HepG2 (cell line): ENCODE measurements around the gene IL6R. TPM values are rescaled to one million over a fixed set of nuclear protein-coding genes. Genes with fewer than 3 reads are reported as not detected.

ENCODE experiments used
- ELF1 ChIP-seq: sonication (generic); formaldehyde crosslinking; IDR thresholded peaks from 2 replicates; pipeline ENCODE4 v1.4.0; 2020; ENCODE audit warnings: missing genetic modification reagents
- HNF4G ChIP-seq, 2 experiments: sonication (generic) in 1 of 2; formaldehyde crosslinking in 1 of 2; IDR thresholded peaks; 2 replicates each; pipeline versions ENCODE4 v1.4.0 to v1.6.1; 2011 to 2020; ENCODE audit warnings: borderline replicate concordance in 2 of 2, low read depth in 2 of 2, mild to moderate bottlenecking in 2 of 2, low read length in 1 of 2, missing genetic modification reagents in 1 of 2, moderate library complexity in 1 of 2
- RORA ChIP-seq: sonication (generic); formaldehyde crosslinking; IDR thresholded peaks from 2 replicates; pipeline ENCODE4 v1.5.0; 2020; ENCODE audit warnings: mild to moderate bottlenecking, missing genetic modification reagents, moderate library complexity
- RXRA ChIP-seq: sonication (generic); formaldehyde crosslinking; IDR thresholded peaks from 2 replicates; pipeline ENCODE4 v1.5.1; 2020; ENCODE audit warnings: missing genetic modification reagents
- SAFB2 ChIP-seq: sonication (generic); formaldehyde crosslinking; IDR thresholded peaks from 2 replicates; pipeline ENCODE4 v1.5.1; 2020; ENCODE audit warnings: missing genetic modification reagents, low read depth, mild to moderate bottlenecking, borderline replicate concordance
- THAP11 ChIP-seq: IDR thresholded peaks from 2 replicates; pipeline ENCODE4 v1.6.1; 2016; ENCODE audit warnings: missing biosample characterization, missing genetic modification reagents
- ZC3H13 ChIP-seq: sonication (generic); formaldehyde crosslinking; IDR thresholded peaks from 2 replicates; pipeline ENCODE4 v1.8.1; 2023; ENCODE audit warnings: mild to moderate bottlenecking, missing genetic modification reagents, moderate library complexity
- ZFP36L1 ChIP-seq: sonication (generic); formaldehyde crosslinking; IDR thresholded peaks from 2 replicates; pipeline ENCODE4 v1.8.0; 2022; ENCODE audit warnings: mild to moderate bottlenecking, missing genetic modification reagents, moderate library complexity
- ZNF101 ChIP-seq: sonication (generic); formaldehyde crosslinking; IDR thresholded peaks from 2 replicates; pipeline ENCODE4 v1.4.0; 2020; ENCODE audit warnings: mild to moderate bottlenecking, low read depth, missing genetic modification reagents, borderline replicate concordance
- ZNF331 ChIP-seq: sonication (generic); formaldehyde crosslinking; IDR thresholded peaks from 2 replicates; pipeline ENCODE4 v1.4.0; 2020; ENCODE audit warnings: missing genetic modification reagents
- ZNF383 ChIP-seq: sonication (generic); formaldehyde crosslinking; IDR thresholded peaks from 2 replicates; pipeline ENCODE4 v1.4.0; 2020; ENCODE audit warnings: missing genetic modification reagents, mild to moderate bottlenecking, borderline replicate concordance
- ZNF550 ChIP-seq: sonication (generic); formaldehyde crosslinking; IDR thresholded peaks from 2 replicates; pipeline ENCODE4 v1.4.0; 2020; ENCODE audit warnings: mild to moderate bottlenecking, missing genetic modification reagents, borderline replicate concordance
- ZZZ3 ChIP-seq: sonication (generic); formaldehyde crosslinking; IDR thresholded peaks from 2 replicates; pipeline ENCODE4 v1.4.0; 2020; ENCODE audit warnings: missing genetic modification reagents, mild to moderate bottlenecking, borderline replicate concordance
- polyA plus RNA-seq, 8 experiments: library from polyadenylated mRNA; depleted of rRNA in 3 of 8; stranded (reverse) in 7 of 8; unstranded in 1 of 8; fragments of >200 nt; fragmentation: Illumina TruSeq in 4 of 8; extraction: Trizol in 4 of 8; gene quantifications; 2 replicates each; pipeline versions ENCODE4 v1.2.1 to v1.2.3, GENCODE V29; 2011 to 2016; ENCODE audit warnings: low read depth in 4 of 8, missing spikeins in 1 of 8, mixed read lengths in 1 of 8; ENCODE audit not compliant: insufficient read depth in 1 of 8
- total RNA-seq, 5 experiments: library from RNA; depleted of rRNA; stranded (reverse); fragments of >200 nt; fragmentation: Illumina TruSeq; extraction: Trizol; gene quantifications; 2 replicates each; pipeline ENCODE4 v1.2.3, GENCODE V29; 2016; ENCODE audit warnings: low read depth in 1 of 5
- TF ChIP-seq, protein P1 (sequence below): sonication (generic); formaldehyde crosslinking; IDR thresholded peaks from 2 replicates; pipeline ENCODE4 v1.4.0; 2020; ENCODE audit warnings: mild to moderate bottlenecking, low read depth, missing genetic modification reagents
- TF ChIP-seq, protein P2 (sequence below): sonication (generic); formaldehyde crosslinking; conservative IDR thresholded peaks from 2 replicates; pipeline ENCODE4 v1.4.0; 2020; ENCODE audit warnings: mild to moderate bottlenecking, missing genetic modification reagents, moderate library complexity
- TF ChIP-seq, protein P3 (sequence below): sonication (generic); formaldehyde crosslinking; IDR thresholded peaks from 2 replicates; pipeline ENCODE4 v1.5.1; 2020; ENCODE audit warnings: mild to moderate bottlenecking, missing genetic modification reagents, moderate library complexity
- TF ChIP-seq, protein P4 (sequence below): sonication (generic); formaldehyde crosslinking; IDR thresholded peaks from 2 replicates; pipeline ENCODE4 v1.4.0; 2020; ENCODE audit warnings: missing genetic modification reagents

IL6R gene
- total and polyA plus RNA-seq, 2 of the 13 experiments (the other 11 are each of a cell fraction or from before 2014, with no cell fraction given) = 5.0 to 24.5 TPM

DNA sequence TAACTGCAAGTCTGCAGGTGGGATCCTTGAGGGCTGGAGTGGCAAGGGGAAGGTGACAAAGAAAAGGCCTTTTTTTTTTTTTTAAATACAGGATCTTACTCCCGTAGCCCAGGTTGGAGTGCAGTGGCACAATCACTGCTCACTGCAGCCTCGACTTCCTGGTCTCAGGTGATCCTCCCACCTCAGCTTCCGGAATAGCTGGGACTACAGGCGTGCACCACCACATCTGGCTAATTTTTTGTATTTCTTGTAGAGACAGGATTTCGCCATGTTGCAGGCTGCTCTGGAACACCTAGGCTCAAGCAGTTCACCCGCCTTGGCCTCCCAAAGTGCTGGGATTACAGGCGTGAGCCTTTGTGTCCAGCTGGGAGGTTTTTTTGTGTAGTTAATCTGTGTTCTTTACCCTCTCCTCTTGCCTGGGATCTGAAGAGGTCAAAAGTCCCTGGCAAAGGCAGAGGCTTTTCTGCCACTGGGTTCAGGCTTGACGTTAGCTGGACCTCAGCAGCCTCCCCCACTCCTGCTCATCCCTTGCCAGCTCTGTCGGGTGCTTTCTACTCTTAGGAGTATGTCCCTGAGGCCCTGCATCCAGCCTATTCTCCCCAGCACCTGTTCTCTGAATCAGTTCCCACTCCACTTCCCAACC lies 5.2 kb downstream of the IL6R start (continued):
- TF ChIP-seq, protein P1, sequence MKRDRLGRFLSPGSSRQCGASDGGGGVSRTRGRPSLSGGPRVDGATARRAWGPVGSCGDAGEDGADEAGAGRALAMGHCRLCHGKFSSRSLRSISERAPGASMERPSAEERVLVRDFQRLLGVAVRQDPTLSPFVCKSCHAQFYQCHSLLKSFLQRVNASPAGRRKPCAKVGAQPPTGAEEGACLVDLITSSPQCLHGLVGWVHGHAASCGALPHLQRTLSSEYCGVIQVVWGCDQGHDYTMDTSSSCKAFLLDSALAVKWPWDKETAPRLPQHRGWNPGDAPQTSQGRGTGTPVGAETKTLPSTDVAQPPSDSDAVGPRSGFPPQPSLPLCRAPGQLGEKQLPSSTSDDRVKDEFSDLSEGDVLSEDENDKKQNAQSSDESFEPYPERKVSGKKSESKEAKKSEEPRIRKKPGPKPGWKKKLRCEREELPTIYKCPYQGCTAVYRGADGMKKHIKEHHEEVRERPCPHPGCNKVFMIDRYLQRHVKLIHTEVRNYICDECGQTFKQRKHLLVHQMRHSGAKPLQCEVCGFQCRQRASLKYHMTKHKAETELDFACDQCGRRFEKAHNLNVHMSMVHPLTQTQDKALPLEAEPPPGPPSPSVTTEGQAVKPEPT = no peak
- TF ChIP-seq, protein P2, sequence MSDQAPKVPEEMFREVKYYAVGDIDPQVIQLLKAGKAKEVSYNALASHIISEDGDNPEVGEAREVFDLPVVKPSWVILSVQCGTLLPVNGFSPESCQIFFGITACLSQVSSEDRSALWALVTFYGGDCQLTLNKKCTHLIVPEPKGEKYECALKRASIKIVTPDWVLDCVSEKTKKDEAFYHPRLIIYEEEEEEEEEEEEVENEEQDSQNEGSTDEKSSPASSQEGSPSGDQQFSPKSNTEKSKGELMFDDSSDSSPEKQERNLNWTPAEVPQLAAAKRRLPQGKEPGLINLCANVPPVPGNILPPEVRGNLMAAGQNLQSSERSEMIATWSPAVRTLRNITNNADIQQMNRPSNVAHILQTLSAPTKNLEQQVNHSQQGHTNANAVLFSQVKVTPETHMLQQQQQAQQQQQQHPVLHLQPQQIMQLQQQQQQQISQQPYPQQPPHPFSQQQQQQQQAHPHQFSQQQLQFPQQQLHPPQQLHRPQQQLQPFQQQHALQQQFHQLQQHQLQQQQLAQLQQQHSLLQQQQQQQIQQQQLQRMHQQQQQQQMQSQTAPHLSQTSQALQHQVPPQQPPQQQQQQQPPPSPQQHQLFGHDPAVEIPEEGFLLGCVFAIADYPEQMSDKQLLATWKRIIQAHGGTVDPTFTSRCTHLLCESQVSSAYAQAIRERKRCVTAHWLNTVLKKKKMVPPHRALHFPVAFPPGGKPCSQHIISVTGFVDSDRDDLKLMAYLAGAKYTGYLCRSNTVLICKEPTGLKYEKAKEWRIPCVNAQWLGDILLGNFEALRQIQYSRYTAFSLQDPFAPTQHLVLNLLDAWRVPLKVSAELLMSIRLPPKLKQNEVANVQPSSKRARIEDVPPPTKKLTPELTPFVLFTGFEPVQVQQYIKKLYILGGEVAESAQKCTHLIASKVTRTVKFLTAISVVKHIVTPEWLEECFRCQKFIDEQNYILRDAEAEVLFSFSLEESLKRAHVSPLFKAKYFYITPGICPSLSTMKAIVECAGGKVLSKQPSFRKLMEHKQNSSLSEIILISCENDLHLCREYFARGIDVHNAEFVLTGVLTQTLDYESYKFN (CRISPR knock-in tag) = peak; percentile 67
- TF ChIP-seq, protein P3, sequence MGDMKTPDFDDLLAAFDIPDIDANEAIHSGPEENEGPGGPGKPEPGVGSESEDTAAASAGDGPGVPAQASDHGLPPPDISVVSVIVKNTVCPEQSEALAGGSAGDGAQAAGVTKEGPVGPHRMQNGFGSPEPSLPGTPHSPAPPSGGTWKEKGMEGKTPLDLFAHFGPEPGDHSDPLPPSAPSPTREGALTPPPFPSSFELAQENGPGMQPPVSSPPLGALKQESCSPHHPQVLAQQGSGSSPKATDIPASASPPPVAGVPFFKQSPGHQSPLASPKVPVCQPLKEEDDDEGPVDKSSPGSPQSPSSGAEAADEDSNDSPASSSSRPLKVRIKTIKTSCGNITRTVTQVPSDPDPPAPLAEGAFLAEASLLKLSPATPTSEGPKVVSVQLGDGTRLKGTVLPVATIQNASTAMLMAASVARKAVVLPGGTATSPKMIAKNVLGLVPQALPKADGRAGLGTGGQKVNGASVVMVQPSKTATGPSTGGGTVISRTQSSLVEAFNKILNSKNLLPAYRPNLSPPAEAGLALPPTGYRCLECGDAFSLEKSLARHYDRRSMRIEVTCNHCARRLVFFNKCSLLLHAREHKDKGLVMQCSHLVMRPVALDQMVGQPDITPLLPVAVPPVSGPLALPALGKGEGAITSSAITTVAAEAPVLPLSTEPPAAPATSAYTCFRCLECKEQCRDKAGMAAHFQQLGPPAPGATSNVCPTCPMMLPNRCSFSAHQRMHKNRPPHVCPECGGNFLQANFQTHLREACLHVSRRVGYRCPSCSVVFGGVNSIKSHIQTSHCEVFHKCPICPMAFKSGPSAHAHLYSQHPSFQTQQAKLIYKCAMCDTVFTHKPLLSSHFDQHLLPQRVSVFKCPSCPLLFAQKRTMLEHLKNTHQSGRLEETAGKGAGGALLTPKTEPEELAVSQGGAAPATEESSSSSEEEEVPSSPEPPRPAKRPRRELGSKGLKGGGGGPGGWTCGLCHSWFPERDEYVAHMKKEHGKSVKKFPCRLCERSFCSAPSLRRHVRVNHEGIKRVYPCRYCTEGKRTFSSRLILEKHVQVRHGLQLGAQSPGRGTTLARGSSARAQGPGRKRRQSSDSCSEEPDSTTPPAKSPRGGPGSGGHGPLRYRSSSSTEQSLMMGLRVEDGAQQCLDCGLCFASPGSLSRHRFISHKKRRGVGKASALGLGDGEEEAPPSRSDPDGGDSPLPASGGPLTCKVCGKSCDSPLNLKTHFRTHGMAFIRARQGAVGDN (CRISPR knock-in tag) = peak; percentile 49
- TF ChIP-seq ZFP36L1 (CRISPR knock-in tag) (no peak), THAP11 (CRISPR knock-in tag) (0 out of 2 replicates have a peak, but pooled peaks have one; percentile 21), ZNF550 (CRISPR knock-in tag) (no peak), ZZZ3 (CRISPR knock-in tag) (no peak), ELF1 (CRISPR knock-in tag) (no peak), RORA (CRISPR knock-in tag) (no peak), ZNF331 (0 out of 2 replicates have a peak, but pooled peaks have one; percentile 19), RXRA (CRISPR knock-in tag) (peak; percentile 35; the same call in 1 of the 2 replicates), ZC3H13 (CRISPR knock-in tag) (no peak), HNF4G (IDR thresholded peaks at IDR 0.05; ENCODE audit: borderline replicate concordance, low read depth, low read length) (peak; percentile 16; the same call in 1 of the 2 replicates), HNF4G (CRISPR knock-in tag; IDR thresholded peaks at IDR 0.05; ENCODE audit: borderline replicate concordance, low read depth) (no peak), SAFB2 (CRISPR knock-in tag) (no peak), ZNF101 (no peak), ZNF383 (no peak)
- TF ChIP-seq, protein P4, sequence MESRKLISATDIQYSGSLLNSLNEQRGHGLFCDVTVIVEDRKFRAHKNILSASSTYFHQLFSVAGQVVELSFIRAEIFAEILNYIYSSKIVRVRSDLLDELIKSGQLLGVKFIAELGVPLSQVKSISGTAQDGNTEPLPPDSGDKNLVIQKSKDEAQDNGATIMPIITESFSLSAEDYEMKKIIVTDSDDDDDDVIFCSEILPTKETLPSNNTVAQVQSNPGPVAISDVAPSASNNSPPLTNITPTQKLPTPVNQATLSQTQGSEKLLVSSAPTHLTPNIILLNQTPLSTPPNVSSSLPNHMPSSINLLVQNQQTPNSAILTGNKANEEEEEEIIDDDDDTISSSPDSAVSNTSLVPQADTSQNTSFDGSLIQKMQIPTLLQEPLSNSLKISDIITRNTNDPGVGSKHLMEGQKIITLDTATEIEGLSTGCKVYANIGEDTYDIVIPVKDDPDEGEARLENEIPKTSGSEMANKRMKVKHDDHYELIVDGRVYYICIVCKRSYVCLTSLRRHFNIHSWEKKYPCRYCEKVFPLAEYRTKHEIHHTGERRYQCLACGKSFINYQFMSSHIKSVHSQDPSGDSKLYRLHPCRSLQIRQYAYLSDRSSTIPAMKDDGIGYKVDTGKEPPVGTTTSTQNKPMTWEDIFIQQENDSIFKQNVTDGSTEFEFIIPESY (CRISPR knock-in tag) = no peak
